HG02642 (cell line): ENCODE results near the gene TOB1.
"Not testable (repeated sequence)": the region's sequence is repeated elsewhere in the genome, so short reads cannot be mapped to it uniquely, and the experiment has no call there.

ENCODE experiments used
- ATAC-seq: cut with Tn5 transposase; IDR thresholded peaks from one replicate; pipeline ENCODE4 v1.9.1; 2021; ENCODE audit warnings: mild to moderate bottlenecking; ENCODE audit not compliant: unreplicated experiment, poor library complexity

TOB1 gene

DNA sequence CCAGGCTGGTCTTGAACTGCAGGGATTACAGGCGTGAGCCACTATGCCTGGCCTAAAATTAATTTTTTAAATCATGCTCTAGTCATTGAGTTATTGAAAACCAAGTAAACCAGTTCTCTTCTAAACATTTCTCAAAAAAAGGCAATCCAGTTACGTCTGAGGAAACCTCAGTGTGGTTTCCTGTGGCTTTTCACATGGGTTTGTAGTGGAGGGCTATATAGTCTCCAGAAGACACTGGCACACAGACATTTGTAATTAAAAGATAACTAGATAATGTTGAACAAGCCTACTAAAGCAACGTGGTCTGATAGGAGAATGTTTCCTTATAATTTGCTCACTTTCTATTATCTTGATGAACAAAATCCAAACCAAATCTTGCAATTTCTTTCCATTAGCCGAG, 5.2 kb upstream of the TOB1 start:
- no peak for ATAC-seq

GRCh38 chr17:50868602-50869001, 2.4 kb upstream of the TOB1 start:
- ATAC-seq, result no peak

DNA sequence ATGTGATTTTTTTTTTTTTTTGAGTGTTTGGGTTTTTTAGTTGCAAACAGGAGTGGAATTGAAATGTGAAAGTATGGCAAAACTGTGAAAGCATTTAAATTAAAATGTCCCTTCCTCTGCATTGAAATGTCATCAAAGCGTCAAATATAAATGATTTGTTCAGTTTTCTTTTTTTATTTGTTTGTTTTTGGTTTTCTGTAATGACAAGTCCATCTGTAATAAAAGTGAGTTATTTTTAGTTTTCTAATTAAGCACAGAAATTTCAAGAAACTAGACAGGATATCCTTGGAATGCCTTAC, 1.9 kb upstream of the TOB1 start:
- ATAC-seq, result no peak

DNA sequence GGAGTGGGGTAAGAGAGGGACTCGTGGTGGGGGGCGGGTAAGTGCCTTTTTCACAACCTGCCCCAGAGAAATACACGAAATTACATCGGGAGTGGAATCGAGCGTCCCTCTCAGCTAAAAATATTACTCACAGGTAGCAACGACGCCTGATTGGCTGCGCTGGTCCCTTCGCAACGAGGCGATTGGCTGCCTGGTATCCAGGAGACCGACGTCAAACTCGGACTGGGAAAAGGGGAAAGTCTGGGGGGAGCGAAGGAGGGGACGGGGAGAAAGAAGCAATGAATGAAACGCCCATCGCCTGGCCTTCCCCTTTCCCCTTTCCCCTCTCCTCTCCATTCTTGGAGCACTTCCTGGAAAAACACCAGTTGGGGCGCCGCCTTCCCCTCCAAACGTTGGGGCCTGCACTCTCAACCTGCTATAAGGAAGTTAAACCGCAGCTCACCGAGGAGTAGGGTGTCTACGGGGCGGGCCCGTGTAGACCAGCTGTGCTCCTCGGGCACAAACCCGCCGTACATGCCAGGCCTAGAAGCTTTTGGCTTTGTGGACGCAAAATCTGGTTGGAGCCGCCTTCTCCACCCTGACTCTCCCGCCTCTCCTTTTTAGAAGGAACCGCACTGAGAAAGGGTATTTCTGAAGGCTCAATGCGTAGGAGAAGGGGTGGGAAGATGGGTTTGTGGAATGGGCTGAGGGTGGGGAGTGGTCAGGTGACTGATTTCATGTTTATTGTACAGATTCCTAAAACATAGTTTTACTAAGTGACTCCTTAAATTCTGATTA, 1.4 kb upstream of the TOB1 start:
- ATAC-seq, result peak; percentile 37

DNA sequence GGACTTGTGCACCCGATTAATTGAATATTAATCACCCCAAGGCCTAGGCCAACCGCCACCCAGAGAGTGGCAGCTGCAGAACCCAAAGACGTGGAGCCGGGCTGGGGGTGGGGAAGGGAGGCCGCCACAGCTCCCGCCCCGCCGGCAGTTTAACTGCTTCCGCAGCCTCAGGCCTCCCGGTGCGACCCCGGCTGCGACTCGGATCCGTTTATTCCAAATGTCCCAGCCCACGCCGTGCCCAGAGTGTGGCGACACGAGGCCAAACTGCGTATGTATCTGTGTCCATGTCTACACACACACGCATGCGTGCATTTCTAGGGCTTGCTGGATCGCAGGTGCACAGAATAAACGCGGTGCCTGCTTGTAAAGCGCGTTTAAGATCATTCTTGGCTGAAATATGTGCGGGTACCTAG, 802 bp upstream of the TOB1 start:
- ATAC-seq, result peak; percentile 14

DNA sequence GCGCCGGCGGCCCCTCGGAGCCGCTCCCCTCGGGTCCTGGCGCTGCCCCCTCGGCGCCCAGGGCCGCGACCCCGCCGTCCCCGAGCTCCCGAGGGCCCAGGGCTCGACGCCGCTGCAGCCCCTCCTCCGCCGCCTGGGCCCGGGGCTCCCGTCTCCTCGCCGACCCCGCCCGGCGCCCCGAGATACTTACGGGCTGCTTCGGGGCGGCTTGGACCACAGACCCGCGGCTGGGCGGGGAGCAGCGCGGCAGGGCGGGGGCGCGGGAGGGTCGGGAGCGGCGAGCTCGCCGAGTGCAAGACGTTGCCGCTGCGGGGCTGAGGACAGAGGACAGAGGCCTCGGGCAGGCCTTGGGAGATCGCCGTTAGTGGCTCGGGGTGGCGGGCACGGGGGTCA, 290 bp downstream of the TOB1 start:
- peak; percentile 15 for ATAC-seq

- ATAC-seq, result peak; percentile 18
Observed at GRCh38 chr17:50865060-50865867, 890 bp downstream of the TOB1 start.

- no peak for ATAC-seq
Observed at GRCh38 chr17:50864747-50865059, 1.5 kb downstream of the TOB1 start.

GRCh38 chr17:50863931-50864330, 2.2 kb downstream of the TOB1 start:
- no peak for ATAC-seq

- ATAC-seq, result no peak
Observed at GRCh38 chr17:50863221-50863843, 2.8 kb downstream of the TOB1 start.

GRCh38 chr17:50861822-50862528, 4.2 kb downstream of the TOB1 start:
- ATAC-seq, result no peak

DNA sequence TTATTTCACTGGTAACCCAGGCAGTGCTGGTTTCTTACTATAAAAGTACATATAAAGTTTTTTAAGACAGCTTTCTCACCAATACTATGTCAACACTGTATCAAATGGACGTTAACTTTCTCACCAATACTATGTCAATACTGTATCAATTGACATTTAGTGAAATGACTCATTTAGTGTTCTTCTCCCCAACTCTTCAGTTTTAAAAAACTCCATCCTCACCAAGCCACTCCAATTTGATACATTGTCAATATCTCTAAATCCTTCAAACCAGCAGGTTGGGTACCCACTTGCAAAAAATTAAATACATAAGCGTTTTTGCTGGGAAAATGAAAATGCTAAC, 4.8 kb downstream of the TOB1 start:
- no peak for ATAC-seq

DNA sequence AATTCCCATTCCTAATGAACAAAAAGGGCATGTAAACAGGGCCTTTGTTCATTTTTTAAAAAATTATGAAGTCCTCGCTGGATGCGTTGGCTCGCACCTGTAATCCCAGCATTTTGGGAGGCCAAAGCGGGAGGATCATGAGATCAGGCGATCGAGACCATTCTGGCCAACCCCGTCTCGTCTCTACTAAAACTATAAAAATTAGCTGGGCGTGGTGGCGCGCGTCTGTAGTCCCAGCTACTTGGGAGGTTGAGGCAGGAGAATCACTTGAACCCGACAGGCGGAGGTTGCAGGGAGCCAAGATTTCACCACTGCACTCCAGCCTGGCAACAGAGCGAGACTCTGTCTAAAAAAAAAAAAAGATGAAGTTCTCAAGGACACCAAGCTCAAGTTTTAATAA, 6.4 kb downstream of the TOB1 start:
- not testable (repeated sequence) for ATAC-seq

GRCh38 chr17:50858486-50859225, 7.5 kb downstream of the TOB1 start:
- ATAC-seq, result no peak

- no peak for ATAC-seq
Observed at GRCh38 chr17:50856431-50856830, 9.7 kb downstream of the TOB1 start.

DNA sequence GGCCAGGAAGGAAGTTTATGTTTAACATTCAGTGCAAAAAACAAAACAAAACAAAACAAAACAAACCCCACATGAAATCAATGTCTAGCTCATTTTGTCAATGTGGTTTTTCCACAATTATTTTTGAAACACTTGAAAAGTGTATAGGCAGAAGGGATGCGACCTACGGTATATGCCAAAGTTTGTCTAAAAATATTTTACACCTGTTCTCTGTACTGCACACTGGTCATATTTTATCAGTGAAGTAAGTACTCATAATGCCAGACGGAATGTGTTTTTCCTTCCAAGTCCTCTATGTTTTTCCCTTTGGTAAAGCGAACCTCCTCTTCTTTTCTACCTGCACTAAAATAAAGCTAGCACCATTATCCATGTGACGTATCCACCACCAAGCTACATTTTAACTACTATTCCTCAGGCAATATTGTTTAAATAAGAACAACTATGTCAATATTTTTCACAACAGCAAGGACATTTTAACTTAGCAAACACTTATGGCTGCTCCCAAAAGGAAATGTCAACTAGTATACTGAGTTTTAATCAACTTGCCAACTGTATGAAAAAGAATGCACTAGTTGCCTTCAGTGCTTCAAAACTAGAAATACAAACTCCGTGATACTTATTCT, 10.3 kb downstream of the TOB1 start:
- no peak for ATAC-seq

DNA sequence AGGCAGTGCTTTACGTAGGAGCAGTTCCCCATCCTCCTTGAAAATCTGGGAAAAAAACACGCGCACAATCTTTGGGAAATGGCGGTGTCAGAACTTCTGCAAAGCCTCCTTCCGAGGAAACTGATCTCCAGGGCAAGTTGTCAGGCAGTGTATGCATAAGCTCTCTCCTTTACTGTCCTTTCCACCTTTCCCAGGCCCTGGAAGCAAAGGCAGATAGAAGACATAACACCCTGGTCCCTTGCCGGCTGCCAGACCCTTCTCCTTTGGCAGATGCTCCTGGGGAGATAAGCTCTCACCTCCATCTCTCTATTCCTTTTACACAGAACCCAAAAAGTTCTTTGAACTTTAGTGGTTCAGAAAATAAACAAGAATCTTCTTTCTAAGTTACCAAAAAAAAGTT, 12.4 kb downstream of the TOB1 start:
- ATAC-seq, result no peak

DNA sequence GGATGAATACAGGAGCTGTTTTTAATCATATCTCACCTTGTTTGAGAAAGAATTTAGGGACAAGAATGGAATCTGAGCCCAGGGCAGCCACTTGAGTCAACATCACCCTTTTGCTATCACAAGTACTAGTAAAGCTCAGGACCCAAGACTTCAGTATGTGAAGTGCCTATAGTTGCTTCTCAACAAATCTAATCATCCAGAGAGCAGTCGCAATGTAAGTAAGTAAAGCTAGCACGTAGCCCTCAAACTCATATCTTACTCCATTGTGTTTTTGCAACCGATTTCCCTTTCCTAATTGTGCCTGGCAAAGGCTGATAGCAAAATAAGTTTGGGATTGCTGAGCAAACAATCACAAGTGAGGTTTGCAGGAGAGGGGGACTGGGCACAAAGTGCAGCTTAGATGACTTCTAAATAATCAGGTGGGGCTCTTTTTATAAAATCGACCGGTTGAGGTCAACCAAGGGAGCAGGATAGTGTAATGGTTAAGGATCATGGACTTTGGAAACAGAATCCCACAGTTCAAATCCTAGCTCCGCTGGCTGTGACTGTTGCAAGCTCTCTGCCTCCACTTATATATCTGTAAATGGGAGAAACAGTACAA, 13.0 kb downstream of the TOB1 start:
- ATAC-seq, result no peak

DNA sequence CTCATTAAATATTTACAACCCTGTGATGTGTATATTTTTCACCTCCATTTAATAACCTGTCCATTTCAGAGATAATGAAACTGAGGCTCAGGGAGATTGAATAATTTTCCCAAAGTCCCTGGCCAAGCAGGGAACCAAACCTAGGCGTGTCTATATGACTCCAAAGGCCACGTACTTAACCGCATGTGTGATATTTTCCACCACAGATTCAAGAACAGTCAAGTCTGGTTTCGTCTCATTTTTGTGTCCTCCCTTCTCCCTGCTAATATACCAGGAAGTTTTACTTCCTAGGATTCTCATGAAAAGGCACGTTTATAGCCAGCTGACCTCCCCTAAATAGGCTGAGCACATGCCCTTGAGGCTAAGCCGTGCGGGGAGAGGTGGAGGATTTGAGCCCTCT, 15.5 kb downstream of the TOB1 start:
- no peak for ATAC-seq

- no peak for ATAC-seq
Observed at GRCh38 chr17:50848711-50849110, 17.4 kb downstream of the TOB1 start.
